ENCODE measurements around the gene TRAF2. TPM values are rescaled to one million over a fixed set of nuclear protein-coding genes. Genes with fewer than 3 reads are reported as not detected.

The TRAF2 gene
- total and polyA plus RNA-seq, 2 of the 13 experiments (the other 11 are each of a cell fraction or from before 2014, with no cell fraction given): 12.4 to 13.6 TPM

DNA sequence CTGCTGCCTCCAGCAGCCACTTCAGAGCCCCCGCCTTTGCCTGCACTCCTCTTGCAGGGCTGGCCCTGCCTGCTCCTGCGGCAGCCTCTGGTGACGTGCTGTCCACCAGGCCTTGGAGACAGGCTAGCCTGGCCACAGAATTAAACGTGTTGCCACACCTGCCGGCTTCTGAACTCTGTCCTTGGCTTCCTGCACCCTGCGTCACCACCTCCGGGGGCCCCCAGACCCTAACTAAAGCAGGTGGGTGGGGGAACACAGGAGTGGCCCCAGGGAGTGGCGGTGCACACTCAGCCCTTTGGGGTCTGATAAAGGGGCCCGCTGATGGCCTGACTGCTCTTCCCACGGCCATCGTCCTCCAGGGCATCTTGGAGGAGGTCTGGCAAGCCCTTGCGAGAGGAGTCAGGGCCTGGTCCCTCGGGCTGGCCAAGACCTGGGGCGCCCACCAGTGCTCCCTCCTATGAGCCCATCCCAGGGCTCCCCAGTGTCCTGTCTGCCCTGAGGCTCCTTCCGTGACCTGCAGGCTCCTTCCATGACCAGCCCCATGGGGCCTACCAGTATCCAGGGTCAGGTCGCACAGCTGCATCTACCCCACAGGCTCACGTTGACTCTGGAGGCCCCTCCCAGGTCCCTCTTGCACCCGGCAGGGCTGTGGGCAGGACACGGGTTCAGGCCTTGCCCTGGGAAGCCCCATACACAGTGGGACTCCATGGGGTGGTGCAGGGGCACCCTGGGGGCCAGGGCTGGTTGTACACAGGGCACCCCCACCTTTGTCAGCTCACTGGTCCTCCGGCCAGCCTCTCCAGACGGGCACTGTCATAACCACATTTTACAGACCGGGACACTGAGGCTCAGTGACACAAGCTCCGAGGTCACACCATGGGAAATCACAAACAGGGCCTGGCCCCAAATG, 35.2 kb upstream of the TRAF2 start (continued):
- TF ChIP-seq, protein P1, sequence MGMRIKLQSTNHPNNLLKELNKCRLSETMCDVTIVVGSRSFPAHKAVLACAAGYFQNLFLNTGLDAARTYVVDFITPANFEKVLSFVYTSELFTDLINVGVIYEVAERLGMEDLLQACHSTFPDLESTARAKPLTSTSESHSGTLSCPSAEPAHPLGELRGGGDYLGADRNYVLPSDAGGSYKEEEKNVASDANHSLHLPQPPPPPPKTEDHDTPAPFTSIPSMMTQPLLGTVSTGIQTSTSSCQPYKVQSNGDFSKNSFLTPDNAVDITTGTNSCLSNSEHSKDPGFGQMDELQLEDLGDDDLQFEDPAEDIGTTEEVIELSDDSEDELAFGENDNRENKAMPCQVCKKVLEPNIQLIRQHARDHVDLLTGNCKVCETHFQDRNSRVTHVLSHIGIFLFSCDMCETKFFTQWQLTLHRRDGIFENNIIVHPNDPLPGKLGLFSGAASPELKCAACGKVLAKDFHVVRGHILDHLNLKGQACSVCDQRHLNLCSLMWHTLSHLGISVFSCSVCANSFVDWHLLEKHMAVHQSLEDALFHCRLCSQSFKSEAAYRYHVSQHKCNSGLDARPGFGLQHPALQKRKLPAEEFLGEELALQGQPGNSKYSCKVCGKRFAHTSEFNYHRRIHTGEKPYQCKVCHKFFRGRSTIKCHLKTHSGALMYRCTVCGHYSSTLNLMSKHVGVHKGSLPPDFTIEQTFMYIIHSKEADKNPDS (CRISPR knock-in tag; IDR thresholded peaks at IDR 0.05): 0 out of 2 replicates have a peak, but pooled peaks have one; percentile 31
- TF ChIP-seq NONO (IDR thresholded peaks at IDR 0.05) (no peak), NONO (CRISPR knock-in tag; conservative IDR thresholded peaks at IDR 0.05) (0 out of 2 replicates have a peak, but pooled peaks have one; percentile 17), FOXC1 (CRISPR knock-in tag; IDR thresholded peaks at IDR 0.05; ENCODE audit: borderline replicate concordance) (0 out of 2 replicates have a peak, but pooled peaks have one; percentile 16), ZNF34 (CRISPR knock-in tag; IDR thresholded peaks at IDR 0.05; ENCODE audit: borderline replicate concordance) (no peak), HCFC1 (IDR thresholded peaks at IDR 0.05; ENCODE audit: low read depth, low read length) (no peak), ZC3H13 (CRISPR knock-in tag; IDR thresholded peaks at IDR 0.05) (0 out of 2 replicates have a peak, but pooled peaks have one; percentile 37), AKAP8 (CRISPR knock-in tag; IDR thresholded peaks at IDR 0.05) (peak; percentile 83), PAF1 (CRISPR knock-in tag; IDR thresholded peaks at IDR 0.05) (0 out of 2 replicates have a peak, but pooled peaks have one; percentile 48), ZMYM3 (CRISPR knock-in tag; IDR thresholded peaks at IDR 0.05) (no peak), POLR2G (IDR thresholded peaks at IDR 0.05; ENCODE audit: low read depth, low read length) (peak; percentile 45; the same call in 1 of the 2 replicates), AGO2 (optimal IDR thresholded peaks at IDR 0.05; ENCODE audit: low read depth, low read length) (peak; percentile 77), ZNF891 (CRISPR knock-in tag; IDR thresholded peaks at IDR 0.05) (0 out of 2 replicates have a peak, but pooled peaks have one; percentile 1), MED13 (CRISPR knock-in tag; IDR thresholded peaks at IDR 0.05) (0 out of 2 replicates have a peak, but pooled peaks have one; percentile 15), TBX2 (CRISPR knock-in tag; IDR thresholded peaks at IDR 0.05; ENCODE audit: borderline replicate concordance) (0 out of 2 replicates have a peak, but pooled peaks have one; percentile 25), RBFOX2 (IDR thresholded peaks at IDR 0.05; ENCODE audit: low read depth, low read length) (peak; percentile 64; the same call in 1 of the 2 replicates)
- TF ChIP-seq, protein P2, sequence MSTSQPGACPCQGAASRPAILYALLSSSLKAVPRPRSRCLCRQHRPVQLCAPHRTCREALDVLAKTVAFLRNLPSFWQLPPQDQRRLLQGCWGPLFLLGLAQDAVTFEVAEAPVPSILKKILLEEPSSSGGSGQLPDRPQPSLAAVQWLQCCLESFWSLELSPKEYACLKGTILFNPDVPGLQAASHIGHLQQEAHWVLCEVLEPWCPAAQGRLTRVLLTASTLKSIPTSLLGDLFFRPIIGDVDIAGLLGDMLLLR (CRISPR knock-in tag; IDR thresholded peaks at IDR 0.05): no peak
- TF ChIP-seq, protein P3, sequence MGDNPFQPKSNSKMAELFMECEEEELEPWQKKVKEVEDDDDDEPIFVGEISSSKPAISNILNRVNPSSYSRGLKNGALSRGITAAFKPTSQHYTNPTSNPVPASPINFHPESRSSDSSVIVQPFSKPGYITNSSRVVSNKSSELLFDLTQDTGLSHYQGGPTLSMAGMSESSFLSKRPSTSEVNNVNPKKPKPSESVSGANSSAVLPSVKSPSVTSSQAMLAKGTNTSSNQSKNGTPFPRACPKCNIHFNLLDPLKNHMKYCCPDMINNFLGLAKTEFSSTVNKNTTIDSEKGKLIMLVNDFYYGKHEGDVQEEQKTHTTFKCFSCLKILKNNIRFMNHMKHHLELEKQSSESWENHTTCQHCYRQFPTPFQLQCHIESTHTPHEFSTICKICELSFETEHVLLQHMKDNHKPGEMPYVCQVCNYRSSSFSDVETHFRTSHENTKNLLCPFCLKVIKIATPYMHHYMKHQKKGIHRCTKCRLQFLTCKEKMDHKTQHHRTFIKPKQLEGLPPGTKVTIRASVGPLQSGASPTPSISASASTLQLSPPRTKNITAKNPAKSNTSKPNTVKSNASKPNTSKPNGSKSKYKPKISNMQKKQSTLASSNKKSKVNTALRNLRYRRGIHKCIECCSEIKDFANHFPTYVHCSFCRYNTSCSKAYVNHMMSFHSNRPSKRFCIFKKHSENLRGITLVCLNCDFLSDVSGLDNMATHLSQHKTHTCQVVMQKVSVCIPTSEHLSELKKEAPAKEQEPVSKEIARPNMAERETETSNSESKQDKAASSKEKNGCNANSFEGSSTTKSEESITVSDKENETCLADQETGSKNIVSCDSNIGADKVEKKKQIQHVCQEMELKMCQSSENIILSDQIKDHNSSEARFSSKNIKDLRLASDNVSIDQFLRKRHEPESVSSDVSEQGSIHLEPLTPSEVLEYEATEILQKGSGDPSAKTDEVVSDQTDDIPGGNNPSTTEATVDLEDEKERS (CRISPR knock-in tag; IDR thresholded peaks at IDR 0.05): 0 out of 2 replicates have a peak, but pooled peaks have one; percentile 39
- TF ChIP-seq, protein P4, sequence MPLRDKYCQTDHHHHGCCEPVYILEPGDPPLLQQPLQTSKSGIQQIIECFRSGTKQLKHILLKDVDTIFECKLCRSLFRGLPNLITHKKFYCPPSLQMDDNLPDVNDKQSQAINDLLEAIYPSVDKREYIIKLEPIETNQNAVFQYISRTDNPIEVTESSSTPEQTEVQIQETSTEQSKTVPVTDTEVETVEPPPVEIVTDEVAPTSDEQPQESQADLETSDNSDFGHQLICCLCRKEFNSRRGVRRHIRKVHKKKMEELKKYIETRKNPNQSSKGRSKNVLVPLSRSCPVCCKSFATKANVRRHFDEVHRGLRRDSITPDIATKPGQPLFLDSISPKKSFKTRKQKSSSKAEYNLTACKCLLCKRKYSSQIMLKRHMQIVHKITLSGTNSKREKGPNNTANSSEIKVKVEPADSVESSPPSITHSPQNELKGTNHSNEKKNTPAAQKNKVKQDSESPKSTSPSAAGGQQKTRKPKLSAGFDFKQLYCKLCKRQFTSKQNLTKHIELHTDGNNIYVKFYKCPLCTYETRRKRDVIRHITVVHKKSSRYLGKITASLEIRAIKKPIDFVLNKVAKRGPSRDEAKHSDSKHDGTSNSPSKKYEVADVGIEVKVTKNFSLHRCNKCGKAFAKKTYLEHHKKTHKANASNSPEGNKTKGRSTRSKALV (CRISPR knock-in tag; IDR thresholded peaks at IDR 0.05): 0 out of 2 replicates have a peak, but pooled peaks have one; percentile 13
- TF ChIP-seq, protein P5, sequence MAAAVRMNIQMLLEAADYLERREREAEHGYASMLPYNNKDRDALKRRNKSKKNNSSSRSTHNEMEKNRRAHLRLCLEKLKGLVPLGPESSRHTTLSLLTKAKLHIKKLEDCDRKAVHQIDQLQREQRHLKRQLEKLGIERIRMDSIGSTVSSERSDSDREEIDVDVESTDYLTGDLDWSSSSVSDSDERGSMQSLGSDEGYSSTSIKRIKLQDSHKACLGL (CRISPR knock-in tag; IDR thresholded peaks at IDR 0.05): 0 out of 2 replicates have a peak, but pooled peaks have one; percentile 20
